ENCODE measurements around the gene GRM2. TPM values are rescaled to one million over a fixed set of nuclear protein-coding genes. Genes with fewer than 3 reads are reported as not detected.

The GRM2 gene
- total RNA-seq, 1 donor from 2014 or later = 0.49 TPM

DNA sequence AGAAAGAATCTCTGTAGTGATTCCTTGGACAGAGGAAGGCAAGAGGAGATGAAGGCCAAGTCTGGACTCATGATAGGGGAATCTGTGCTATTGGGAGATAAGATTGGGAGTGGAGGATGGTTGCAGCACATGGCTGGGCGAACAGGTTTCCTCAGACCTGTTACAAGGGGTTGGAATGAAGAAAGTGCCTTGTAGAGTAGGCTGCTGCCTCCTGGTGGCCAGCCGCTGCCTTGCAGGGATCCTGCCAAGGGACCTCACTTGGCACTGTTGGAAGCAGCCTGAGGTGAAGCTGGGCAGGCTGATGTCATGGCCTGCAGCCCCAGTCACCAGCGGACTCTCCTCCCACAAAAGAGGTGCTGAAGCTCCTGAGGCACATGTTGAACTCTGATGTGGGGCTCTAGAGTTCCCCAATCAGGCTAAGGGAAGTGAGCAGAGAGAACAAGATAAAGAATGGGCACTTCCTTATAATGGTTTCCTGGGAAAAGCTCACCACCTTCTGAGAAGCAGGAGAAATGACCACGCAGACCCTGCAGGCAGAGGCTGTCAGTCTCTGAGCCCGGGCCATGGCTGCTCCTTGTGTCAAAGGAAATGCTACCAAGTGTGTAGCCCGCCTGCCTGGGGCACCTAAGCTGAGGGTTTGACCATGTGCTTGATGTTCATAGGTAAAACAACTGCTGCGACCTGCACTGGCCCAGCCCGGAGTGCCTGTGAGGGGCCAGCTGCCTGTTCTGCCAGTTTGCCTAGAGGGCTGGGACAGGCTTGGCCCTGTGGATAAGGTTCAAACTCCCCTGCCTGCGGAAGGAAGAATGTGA is 37.4 kb upstream of the GRM2 start:
- peak; percentile 73 for ATAC-seq
- DNase-seq = peak; percentile 93
- H3K27ac ChIP-seq = no peak overlapping the region

DNA sequence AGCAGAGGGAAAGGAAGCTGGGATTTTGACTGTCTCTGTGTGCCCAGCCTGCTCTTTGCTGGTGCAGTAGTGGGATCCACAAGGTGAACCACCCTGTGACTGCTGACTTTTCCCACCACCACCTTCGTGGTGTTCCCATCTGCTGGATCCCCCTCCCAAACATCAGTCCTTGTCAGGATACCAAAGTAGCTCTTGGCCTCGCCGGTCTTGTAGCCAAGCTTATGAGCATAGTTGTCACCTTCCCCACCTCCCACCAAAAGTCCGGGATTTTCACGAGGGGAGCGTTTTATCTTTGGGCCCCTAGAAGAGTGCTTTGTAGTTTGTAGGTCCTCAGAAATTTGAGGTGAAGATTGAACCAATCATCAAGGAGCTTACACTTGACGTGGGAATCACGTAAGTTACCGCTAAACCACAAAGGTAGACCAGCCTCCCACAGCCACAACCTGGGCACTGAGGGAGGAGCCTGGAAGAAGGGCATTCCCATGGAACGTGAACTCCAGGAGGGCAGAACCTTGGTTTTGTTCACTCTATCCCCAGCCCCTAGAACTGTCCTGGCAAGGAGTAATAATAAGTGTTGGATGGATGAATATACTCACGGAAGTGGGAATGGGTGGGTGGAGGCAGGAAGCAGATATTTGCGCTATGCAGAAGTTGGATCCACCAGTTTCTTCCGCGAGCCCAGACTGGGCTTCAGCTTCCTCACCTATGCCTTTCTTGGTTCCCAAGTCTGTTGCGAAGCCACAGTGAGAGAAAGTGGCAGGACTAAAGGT is 36.6 kb upstream of the GRM2 start:
- Histone ChIP-seq H3K27ac (peak overlapping the region; percentile 91), H3K27me3 (no peaks in the 10 kb centered on the region), H3K9me3 (no peaks in the 10 kb centered on the region), H3K4me3 (peak overlapping the region; percentile 93), H3K36me3 (peaks cover 6% of the 10 kb centered on the region), H3K4me1 (peaks cover 38% of the 10 kb centered on the region)
- ATAC-seq (no peak), DNase-seq (peak; percentile 46)
- intact Hi-C loops (cut with DNase I) = no loop called here
- no peak for TF ChIP-seq CTCF (IDR thresholded peaks at IDR 0.05)

More for the DNA sequence above, 37.4 kb upstream of the GRM2 start:
- intact Hi-C loops (cut with DNase I) = no loop called here
- H3K27me3 ChIP-seq = no peaks in the 10 kb centered on the region
- peaks cover 38% of the 10 kb centered on the region for H3K4me1 ChIP-seq
- peak; percentile 97 for TF ChIP-seq CTCF (IDR thresholded peaks at IDR 0.05)
- no peak overlapping the region for H3K4me3 ChIP-seq
- H3K9me3 ChIP-seq = no peaks in the 10 kb centered on the region
- peaks cover 2% of the 10 kb centered on the region for H3K36me3 ChIP-seq

DNA sequence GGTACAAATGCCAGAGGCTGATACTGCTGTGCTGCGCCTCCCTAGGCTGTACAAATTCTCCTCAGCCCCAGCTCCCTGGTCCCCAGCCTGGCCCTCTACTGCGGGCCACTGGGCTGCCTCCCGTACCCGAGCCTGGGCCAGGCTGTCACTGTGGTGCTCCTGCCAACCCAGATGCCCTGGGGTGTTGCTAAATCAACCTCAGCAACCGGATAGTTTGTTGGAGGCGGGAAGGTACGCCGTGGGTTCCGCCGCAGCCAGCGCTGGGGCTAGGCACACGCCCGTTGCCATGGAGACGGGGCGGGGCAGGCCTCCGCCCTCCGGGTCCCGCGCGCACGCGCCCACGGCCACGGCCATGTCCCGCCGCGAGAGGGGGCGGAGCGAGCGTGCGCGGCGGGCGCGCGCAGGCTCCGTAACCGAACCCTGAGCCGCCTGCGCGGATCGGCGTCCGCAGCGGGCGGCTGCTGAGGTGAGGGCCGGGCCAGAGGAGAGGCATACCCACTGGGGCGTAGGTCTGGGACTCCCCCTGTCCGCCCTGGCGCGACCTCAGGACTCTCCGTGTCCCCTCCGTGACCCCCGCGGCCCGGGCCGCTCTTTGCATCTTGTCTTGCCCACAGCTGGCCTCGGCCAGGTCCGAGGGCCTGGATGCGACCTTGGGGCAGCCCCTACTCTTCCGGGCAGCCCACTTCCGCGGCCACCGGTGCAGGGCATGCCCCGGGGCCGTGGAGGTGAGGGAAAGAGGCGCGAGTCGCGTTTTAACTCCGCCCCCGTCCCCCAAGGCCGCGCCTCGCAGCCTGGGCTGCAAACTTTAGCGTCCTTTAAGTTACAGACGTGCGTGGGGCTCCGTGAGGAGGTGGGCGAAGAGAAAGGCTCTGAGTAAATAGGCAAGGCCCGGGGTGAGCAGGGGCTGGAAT is 35.8 kb upstream of the GRM2 start, which contains the start of gene TEX264:
TEX264 (plus strand) TSS at position 430 of the 911 bp plus-strand sequence. CDS start 3,053 bp downstream, outside the sequence.
- DNase-seq (peak; percentile 95), ATAC-seq (peak; percentile 92)
- no peak for TF ChIP-seq CTCF (IDR thresholded peaks at IDR 0.05)
- Histone ChIP-seq H3K4me3 (peak within 1 kb of the TSS; percentile 93), H3K36me3 (peaks cover 6% of the 10 kb centered on the region), H3K9me3 (no peaks in the 10 kb centered on the region), H3K27me3 (no peaks in the 10 kb centered on the region), H3K4me1 (peaks cover 41% of the 10 kb centered on the region), H3K27ac (peak within 1 kb of the TSS; percentile 91)
- intact Hi-C loops (cut with DNase I) = no loop called here

GRCh38 chr3:51671734-51672475 is 35.0 kb upstream of the GRM2 start:
- ATAC-seq = peak; percentile 61
- intact Hi-C loops (cut with DNase I) = no loop called here
- no peaks in the 10 kb centered on the region for H3K27me3 ChIP-seq
- H3K27ac ChIP-seq = peak overlapping the region; percentile 91
- peaks cover 6% of the 10 kb centered on the region for H3K36me3 ChIP-seq
- TF ChIP-seq CTCF (IDR thresholded peaks at IDR 0.05) = no peak
- no peaks in the 10 kb centered on the region for H3K9me3 ChIP-seq
- H3K4me3 ChIP-seq = peak overlapping the region; percentile 93
- peak; percentile 86 for DNase-seq
- peaks cover 41% of the 10 kb centered on the region for H3K4me1 ChIP-seq

Measured in upper lobe of right lung (tissue), 1 donor.